WTC11 (cell line): ENCODE results near the gene FANCD2OS.

Source experiments
- CREB1 ChIP-seq: sonication (generic); formaldehyde crosslinking; IDR thresholded peaks from 2 replicates; pipeline ENCODE4 v1.8.0; 2023; ENCODE audit warnings: mild to moderate bottlenecking, missing genetic modification reagents
- CTCF ChIP-seq: fragments of 200-600 bp; IDR thresholded peaks from 2 replicates; pipeline ENCODE4 v1.8.0; 2022; ENCODE audit warnings: antibody characterized with exemption
- JUN ChIP-seq: sonication (generic); formaldehyde crosslinking; IDR thresholded peaks from 2 replicates; pipeline ENCODE4 v1.8.0; 2023; ENCODE audit warnings: mild to moderate bottlenecking, missing genetic modification reagents
- NR2C2 ChIP-seq: sonication (generic); formaldehyde crosslinking; IDR thresholded peaks from 2 replicates; pipeline ENCODE4 v1.8.0; 2022; ENCODE audit warnings: mild to moderate bottlenecking, missing genetic modification reagents
- TCF7 ChIP-seq: sonication (generic); formaldehyde crosslinking; IDR thresholded peaks from 2 replicates; pipeline ENCODE4 v1.8.0; 2022; ENCODE audit warnings: mild to moderate bottlenecking, low read depth, missing genetic modification reagents, moderate library complexity
- ZNF232 ChIP-seq: sonication (generic); formaldehyde crosslinking; IDR thresholded peaks from 2 replicates; pipeline ENCODE4 v1.8.0; 2022; ENCODE audit warnings: mild to moderate bottlenecking, missing genetic modification reagents
- ZNF317 ChIP-seq: sonication (generic); formaldehyde crosslinking; IDR thresholded peaks from 2 replicates; pipeline ENCODE4 v1.8.1; 2023; ENCODE audit warnings: low read depth, mild to moderate bottlenecking, moderate library complexity, missing genetic modification reagents, borderline replicate concordance
- ZNF396 ChIP-seq: fragments of 250-450 bp; sonication (Bioruptor Pico); IDR thresholded peaks from 2 replicates; pipeline ENCODE4 v1.8.0; 2021; ENCODE audit warnings: mild to moderate bottlenecking, moderate library complexity, borderline replicate concordance
- TF ChIP-seq, protein P1 (sequence below): fragments of 250-450 bp; sonication (Bioruptor Pico); IDR thresholded peaks from 2 replicates; pipeline ENCODE4 v1.9.0; 2021; ENCODE audit warnings: mild to moderate bottlenecking

DNA sequence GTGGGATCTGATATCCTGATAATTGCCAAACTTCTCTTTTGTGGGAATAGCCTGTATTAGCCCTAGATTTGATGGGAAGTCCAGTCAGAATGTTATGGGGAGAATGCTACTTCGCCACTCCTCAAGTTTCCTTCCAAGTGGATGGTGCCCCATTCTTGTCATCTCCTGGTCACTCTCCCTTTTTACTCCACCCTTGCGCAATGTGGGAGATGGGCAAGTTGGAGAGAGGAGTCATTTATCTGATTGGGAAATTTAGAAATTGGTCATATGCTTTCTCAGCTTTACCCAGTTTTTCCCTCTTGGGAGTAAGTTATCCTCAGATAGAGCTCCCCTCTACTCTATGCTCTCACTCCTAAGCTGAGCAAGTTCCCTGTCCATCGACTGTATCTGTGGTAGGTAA, 14.4 kb downstream of the FANCD2OS start:
- no peak for TF ChIP-seq ZNF396 (CRISPR knock-in tag)
- no peak for TF ChIP-seq CREB1 (CRISPR knock-in tag)
- no peak for TF ChIP-seq JUN (CRISPR knock-in tag)
- no peak for TF ChIP-seq CTCF
- no peak for TF ChIP-seq ZNF232 (CRISPR knock-in tag)
- TF ChIP-seq, protein P1, sequence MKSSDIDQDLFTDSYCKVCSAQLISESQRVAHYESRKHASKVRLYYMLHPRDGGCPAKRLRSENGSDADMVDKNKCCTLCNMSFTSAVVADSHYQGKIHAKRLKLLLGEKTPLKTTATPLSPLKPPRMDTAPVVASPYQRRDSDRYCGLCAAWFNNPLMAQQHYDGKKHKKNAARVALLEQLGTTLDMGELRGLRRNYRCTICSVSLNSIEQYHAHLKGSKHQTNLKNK: no peak
- TF ChIP-seq ZNF317: no peak
- no peak for TF ChIP-seq NR2C2 (CRISPR knock-in tag)
- TF ChIP-seq TCF7 (CRISPR knock-in tag): no peak
